GM18499 (cell line): ENCODE data around the gene LYAR.

Experiments used
- ATAC-seq: cut with Tn5 transposase; IDR thresholded peaks from one replicate; pipeline ENCODE4 v1.9.1; 2021; ENCODE audit warnings: moderate number of reproducible peaks; ENCODE audit not compliant: insufficient read depth, unreplicated experiment

LYAR gene

DNA sequence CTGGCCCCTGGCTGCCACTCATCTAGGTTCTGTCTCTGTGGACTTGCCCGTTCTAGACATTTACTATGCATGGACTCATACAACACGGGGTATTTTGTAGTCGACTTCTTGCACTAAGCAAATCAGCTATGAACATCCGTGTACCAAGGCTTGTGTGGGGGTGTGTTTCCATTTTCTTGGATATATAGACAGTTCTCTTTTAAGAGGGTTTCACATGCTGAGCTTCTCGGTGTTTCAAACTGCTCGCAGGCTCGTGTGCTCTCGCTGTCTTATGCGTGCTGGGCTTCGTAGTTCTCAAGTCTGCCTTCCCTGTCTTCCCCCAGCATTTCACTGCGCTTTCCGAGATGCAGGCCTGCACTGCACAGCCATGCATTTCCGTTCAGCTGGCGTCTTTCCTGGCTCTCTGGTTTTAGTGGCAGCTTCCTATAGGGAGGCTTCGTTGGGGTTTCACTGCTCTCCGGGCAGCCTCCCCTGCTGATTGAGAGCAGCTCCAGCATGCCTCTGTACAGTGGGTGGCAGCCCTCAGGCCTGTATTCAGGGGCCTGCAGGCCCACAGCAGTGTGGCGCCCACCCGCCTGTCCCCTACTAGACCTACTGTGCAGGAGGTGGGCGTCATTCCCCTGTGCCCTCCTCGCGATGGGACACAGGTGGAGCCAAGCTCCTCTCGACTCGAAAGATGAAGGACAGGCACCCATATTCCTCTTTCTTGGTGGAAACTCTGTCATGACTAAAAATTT is 27.7 kb upstream of the LYAR start:
- no peak for ATAC-seq

- no peak for ATAC-seq
Observed at GRCh38 chr4:4316150-4316495, 26.2 kb upstream of the LYAR start.

DNA sequence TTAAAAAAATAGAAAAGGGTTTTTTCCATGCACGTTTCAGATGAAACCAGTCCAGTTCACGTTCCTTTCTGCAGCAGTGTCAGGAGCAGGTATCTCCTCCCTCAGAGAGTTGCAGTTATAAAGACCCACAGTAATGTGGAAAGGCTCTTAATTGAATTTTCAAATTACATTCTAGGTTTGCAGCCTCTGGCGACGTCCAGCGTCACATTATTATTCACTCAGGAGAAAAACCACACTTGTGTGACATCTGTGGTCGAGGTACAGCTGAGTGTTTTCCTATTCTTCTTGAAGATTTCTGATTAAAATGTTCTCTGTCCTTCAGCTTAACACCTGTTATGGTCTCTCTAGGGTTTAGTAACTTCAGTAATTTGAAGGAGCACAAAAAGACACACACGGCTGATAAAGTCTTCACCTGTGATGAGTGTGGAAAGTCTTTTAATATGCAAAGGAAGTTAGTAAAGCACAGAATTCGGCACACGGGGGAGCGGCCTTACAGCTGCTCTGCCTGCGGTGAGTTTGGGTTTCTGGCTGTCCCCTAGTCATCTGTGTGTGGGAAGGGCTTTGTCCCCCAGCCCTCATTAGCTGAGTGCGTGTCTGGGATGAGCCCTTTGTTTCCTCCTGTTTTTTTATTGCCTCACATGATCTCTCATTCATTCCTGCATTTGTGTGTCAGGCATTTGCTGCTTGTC is 25.7 kb upstream of the LYAR start:
- ATAC-seq: no peak

- ATAC-seq: no peak
Observed at GRCh38 chr4:4311193-4311592, 21.2 kb upstream of the LYAR start.

DNA sequence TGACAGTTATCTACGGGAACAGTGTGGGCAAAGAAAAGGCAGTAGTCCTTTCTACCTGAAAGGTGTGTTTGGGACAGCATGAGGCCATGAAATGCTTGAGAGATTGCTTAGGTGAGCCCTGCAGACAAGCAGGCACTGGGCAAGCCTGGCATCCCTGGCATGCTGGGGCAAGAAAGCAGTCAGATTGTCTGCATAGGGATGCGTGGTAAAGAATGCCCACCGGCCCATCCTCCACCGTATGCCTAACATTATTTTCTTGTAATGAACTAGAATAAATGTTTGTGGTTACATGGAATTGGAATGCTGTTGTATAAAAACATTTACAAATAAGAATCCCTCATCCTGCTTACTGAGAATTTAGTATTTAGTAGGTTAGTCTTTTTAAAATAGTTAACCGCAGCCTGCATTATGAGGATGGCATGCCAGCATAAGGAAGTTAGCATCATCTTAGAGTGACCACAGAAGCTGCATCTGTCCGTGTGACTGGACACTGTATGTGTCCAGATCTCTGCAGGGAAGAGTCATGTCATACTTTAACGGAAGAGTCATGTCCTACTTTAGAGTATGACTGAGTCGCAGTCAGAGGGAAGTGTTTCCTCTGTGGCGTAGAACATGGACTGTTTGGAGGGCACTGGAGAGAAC is 19.0 kb upstream of the LYAR start:
- ATAC-seq: no peak

- no peak for ATAC-seq
Observed at GRCh38 chr4:4306920-4307319, 17.0 kb upstream of the LYAR start.

- no peak for ATAC-seq
Observed at GRCh38 chr4:4302416-4302815, 12.5 kb upstream of the LYAR start.

GRCh38 chr4:4302001-4302400 is 12.0 kb upstream of the LYAR start:
- ATAC-seq: no peak

DNA sequence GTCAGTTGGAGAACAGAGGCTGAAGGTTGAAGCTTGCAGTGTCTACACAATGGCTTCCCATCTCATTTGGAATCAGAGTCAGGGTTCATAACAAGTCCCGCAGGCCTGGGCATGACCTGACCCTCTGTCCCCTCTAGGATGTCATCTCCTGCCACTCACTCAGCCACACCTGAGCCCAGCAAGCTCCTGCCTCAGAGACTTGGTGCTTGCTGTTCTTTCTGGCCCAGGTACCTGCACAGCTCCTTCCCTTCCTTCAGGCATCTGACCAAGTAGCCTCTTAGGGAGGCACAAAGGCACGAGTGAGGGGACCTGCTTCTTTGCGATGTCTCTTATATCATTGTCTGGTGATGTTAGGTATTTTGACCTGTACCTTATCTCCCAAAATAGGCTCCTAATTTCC is 9.1 kb upstream of the LYAR start:
- no peak for ATAC-seq

DNA sequence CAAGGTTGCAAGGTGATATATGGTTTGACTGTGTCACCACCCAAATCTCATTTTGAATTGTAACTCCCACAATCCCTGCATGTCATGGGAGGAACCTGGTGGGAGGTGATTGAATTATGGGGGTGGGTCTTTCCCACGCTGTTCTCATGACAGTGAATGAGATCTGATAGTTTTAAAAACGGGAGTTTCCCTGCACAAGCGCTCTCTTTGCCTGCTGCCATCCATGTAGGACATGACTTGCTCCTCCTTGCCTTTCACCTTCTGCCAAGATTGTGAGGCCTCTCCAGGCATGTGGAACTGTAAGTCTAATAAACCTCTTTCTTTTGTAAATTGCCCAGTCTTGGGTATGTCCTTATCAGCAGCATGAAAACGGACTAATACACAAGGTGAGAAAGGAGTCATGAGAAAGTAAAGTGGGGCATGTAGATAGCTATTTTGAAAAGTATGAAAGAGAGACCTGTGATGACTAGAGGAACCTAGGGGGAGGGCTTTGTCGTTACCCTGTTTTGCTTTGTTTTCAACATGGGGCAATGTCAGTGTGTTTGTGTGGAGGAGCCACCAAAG is 6.4 kb upstream of the LYAR start:
- ATAC-seq: no peak

- ATAC-seq: no peak
Observed at GRCh38 chr4:4293279-4293678, 3.3 kb upstream of the LYAR start.

DNA sequence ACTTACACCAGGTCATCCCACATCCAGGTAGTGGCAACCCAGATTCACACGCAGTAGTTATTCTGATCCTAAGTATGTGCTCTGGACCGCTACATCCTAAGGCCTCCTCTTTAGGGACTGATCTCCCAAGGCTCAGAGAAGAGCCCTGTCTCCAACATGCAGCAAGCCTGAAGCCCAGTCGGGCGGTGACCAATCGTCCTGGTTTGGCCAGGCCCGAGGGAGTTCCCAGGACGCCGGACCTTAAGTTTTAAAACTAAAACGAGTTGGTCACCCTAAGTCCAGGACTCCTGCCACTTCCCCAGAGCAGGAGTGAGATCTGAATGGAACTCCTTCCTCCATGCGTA is 385 bp downstream of the LYAR start:
- peak; percentile 11 for ATAC-seq

- no peak for ATAC-seq
Observed at GRCh38 chr4:4289055-4289454, 899 bp downstream of the LYAR start.

DNA sequence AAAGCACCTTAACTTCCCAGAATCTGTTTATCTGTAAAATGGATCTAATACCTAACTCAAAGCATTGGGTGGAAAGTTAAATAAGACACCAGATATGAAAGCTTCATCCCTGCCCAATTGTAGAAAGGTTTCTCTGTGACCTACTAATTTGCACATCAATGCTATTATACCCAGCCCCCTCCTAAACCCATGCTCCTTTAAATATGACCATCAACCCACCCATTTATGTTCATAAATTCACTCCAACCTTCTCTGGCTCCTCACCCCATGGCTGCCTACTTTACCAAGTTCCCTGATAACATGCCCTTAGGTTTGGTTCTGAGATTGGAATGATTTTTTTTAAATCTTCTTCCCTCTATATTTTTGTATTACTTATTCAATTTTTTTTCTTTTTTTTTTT is 1.9 kb downstream of the LYAR start:
- ATAC-seq: no peak

- no peak for ATAC-seq
Observed at GRCh38 chr4:4284827-4285618, 4.9 kb downstream of the LYAR start.

DNA sequence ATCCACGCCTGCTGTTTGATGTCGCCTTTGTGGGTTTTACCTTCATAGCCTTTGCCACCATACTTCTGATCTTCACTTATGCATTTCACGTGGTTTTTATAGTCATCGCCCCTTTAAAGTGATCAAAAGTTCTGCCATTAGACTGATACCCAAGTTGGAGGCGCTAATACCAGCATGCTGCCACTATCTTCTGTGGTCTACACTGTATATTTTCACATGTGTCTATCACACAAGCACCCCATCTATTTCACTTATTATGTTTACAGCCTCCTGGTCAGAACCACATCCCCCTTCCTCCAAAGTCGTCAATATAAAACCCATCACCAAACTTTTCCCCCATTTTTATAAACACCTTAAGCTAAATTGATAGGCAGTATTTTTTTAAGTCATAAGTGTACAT is 8.2 kb downstream of the LYAR start:
- ATAC-seq: no peak

GRCh38 chr4:4277531-4277930 is 12.4 kb downstream of the LYAR start:
- ATAC-seq: no peak

DNA sequence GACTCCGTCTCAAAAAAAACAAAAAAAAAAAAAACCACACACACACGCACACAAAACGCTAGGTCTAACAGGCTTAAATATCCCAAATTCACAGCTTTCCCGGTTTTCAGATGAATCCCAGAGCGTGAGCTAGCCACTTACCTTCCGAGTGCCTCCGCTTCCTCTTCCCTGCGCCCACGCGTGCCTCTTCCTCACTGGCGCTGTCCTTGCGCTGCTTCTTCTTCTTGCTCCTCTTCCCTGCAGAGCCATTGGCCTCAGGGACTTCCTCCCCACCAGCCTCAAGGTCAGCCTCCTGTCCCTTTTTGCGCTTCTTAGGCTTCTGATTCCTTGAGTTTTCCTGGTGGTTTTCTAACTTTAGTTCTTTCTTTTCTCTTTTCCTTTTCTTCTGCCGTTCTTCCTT is 15.7 kb downstream of the LYAR start:
- no peak for ATAC-seq

- no peak for ATAC-seq
Observed at GRCh38 chr4:4271912-4272311, 18.0 kb downstream of the LYAR start.

DNA sequence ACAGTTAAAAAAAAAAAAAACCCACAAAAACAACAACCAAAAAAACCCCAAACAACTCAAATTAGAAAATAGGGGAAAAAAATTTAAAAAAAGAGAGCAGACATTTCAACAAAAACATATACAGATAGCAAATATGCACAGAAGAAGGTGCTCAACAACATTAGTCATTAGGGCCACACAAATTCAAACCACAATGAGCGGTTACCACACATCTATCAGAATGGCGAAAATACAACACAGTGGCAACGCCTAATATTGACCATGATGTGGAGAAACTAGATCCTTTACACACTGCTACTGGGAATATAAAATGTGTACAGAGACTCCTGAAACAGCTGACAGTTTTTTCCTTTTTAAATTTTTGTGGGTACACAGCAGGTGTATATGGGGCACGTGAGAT is 19.4 kb downstream of the LYAR start:
- no peak for ATAC-seq

DNA sequence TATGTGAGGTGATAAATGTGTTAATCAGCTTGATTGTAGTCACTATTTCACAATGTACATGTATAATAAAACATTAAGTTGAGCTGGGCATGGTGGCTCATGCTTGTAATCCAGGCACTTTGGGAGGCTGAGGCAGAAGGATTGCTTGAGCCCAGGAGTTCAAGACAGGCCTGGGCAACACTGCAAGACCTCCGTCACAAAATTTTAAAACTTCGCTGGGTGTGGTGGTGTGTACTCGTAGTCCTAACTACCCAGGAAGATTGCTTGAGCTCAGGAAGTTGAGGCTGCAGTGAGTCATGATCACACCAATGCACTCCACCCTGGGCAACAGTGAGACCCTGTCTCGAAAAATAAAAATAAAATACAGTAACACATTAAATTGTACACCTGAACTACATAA is 20.1 kb downstream of the LYAR start:
- no peak for ATAC-seq
